ENCODE results near the gene CAPN9. TPM values are rescaled to one million over a fixed set of nuclear protein-coding genes. Genes with fewer than 3 reads are reported as not detected.

The CAPN9 gene
- total and polyA plus RNA-seq, 12 donors = 0.48 to 5.1 (median 1.1) TPM; not detected in 2

DNA sequence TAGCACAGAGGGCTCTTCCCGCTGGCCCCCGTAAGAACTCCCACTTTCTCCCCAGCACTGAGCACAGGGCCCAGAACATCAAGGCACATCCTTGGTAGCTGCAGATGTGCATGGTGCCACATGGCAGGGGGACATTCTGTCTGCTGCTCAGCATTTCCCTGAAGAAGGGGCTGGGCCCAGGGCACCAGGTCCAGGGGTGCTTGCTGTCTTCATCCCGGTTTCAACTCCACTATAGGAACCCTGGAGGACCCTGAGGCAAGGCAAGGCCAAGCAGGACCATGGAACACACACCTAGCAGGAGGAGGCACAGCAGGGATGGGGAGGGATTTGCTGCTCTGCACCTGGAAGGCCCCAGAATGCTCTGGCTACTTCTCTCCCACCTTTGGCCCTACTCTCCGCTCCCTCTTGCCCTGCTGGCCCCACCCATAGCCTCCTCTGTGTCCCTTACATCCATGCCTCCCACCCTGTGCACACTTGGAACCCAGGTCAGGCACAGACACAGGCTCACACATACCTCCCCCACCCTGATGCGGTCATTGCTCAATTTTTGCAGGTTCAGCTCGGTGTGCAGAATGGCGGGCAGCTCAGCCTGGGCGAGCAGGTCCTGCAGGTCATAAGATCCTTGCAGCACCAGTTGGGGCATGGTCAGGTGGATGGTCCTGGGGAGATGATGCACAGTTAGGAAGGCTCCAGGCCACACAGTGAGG, 43.4 kb upstream of the CAPN9 start:
- no peak overlapping the region for H3K4me3 ChIP-seq
- no peaks in the 10 kb centered on the region for H3K4me1 ChIP-seq (replicated peaks in 1 of 2)
- H3K9me3 ChIP-seq (replicated peaks in 1 of 3) = no peaks in the 10 kb centered on the region
- no peak overlapping the region for H3K27ac ChIP-seq
- intact Hi-C loops (cut with DNase I) = no loop called here
- DNase-seq = no peak
- no peaks in the 10 kb centered on the region for H3K27me3 ChIP-seq
- TF ChIP-seq, protein P1, sequence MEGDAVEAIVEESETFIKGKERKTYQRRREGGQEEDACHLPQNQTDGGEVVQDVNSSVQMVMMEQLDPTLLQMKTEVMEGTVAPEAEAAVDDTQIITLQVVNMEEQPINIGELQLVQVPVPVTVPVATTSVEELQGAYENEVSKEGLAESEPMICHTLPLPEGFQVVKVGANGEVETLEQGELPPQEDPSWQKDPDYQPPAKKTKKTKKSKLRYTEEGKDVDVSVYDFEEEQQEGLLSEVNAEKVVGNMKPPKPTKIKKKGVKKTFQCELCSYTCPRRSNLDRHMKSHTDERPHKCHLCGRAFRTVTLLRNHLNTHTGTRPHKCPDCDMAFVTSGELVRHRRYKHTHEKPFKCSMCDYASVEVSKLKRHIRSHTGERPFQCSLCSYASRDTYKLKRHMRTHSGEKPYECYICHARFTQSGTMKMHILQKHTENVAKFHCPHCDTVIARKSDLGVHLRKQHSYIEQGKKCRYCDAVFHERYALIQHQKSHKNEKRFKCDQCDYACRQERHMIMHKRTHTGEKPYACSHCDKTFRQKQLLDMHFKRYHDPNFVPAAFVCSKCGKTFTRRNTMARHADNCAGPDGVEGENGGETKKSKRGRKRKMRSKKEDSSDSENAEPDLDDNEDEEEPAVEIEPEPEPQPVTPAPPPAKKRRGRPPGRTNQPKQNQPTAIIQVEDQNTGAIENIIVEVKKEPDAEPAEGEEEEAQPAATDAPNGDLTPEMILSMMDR (IDR thresholded peaks at IDR 0.05) = no peak
- no peak for TF ChIP-seq POLR2A (IDR thresholded peaks at IDR 0.05)
- no peaks in the 10 kb centered on the region for H3K36me3 ChIP-seq (replicated peaks in 1 of 2)
- WGBS, 4 donors = 90 to 97% (median 94%) methylated on average over 1 to 8 of the region's 8 CpGs

DNA sequence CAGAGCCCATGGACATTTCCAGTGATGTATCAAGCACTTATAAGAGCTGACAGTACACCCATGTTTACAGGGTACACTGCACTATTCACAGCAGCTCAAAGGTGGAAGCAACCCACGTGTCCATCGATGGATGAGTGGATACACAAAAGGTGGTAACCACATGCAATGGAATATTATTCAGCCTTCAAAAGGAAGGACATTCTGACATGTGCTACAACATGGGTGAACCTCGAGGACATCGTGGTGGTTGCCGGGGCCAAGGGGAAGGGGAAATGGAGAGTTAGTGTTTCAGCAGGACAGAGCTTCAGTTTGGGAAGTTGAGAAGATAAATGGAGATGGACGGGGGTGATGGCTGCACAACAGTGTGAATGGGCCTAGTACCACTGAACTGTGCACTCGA, 42.4 kb upstream of the CAPN9 start:
- intact Hi-C loops (cut with DNase I) = no loop called here
- no peak for DNase-seq
- Histone ChIP-seq H3K27me3 (no peaks in the 10 kb centered on the region), H3K9me3 (replicated peaks in 1 of 3) (no peaks in the 10 kb centered on the region), H3K4me3 (no peak overlapping the region), H3K4me1 (replicated peaks in 1 of 2) (no peaks in the 10 kb centered on the region), H3K27ac (no peak overlapping the region), H3K36me3 (replicated peaks in 1 of 2) (no peaks in the 10 kb centered on the region)
- TF ChIP-seq, protein P1 (IDR thresholded peaks at IDR 0.05) = no peak
- no peak for TF ChIP-seq POLR2A (IDR thresholded peaks at IDR 0.05)
- WGBS, 4 donors = 90 to 91% (median 91%) methylated on average over 7 of the region's 7 CpGs

DNA sequence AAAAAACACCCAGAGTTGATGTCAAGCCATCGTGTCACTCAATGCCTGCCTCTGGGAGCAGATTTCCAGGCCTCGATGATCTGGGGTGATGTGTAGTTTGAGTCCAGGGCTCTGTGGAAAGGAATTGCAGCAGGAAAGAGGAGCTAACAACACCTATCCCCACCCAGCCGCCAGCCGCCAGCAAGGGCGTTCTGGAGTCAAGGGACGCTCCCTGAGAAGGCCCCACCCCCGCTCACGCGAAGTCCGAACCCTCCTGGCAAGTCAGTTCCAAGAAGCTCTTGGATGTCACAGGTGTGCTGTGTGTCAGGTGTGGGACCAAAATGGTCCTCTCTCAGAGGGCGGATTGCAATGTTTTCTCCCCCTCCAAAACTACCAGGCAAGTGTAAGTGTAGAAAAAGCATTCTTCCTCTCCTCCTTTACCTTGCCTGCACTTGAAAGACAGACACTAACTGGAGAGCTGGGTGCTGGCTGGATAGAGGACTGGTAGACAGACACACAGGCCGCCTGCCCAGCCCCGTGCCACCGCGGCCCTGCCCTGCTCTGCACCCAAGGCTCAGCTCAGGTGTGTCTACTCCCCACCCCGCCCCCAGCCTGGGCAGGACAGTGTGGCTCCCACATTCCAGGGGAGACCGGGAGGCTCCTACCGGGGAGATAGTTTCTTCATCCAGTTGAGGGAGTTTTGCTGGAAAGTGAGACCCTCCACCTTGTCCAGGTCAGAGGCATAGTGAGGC, 41.7 kb upstream of the CAPN9 start:
- H3K4me3 ChIP-seq = no peak overlapping the region
- no peak overlapping the region for H3K27ac ChIP-seq
- H3K36me3 ChIP-seq (replicated peaks in 1 of 2) = no peaks in the 10 kb centered on the region
- no peak for DNase-seq
- H3K4me1 ChIP-seq (replicated peaks in 1 of 2) = no peaks in the 10 kb centered on the region
- H3K27me3 ChIP-seq = no peaks in the 10 kb centered on the region
- no peaks in the 10 kb centered on the region for H3K9me3 ChIP-seq (replicated peaks in 1 of 3)
- no peak for TF ChIP-seq POLR2A (IDR thresholded peaks at IDR 0.05)
- TF ChIP-seq, protein P1 (IDR thresholded peaks at IDR 0.05) = no peak
- WGBS, 4 donors = 88 to 96% (median 93%) methylated on average over 11 to 18 of the region's 18 CpGs
- intact Hi-C loops (cut with DNase I) = no loop called here

DNA sequence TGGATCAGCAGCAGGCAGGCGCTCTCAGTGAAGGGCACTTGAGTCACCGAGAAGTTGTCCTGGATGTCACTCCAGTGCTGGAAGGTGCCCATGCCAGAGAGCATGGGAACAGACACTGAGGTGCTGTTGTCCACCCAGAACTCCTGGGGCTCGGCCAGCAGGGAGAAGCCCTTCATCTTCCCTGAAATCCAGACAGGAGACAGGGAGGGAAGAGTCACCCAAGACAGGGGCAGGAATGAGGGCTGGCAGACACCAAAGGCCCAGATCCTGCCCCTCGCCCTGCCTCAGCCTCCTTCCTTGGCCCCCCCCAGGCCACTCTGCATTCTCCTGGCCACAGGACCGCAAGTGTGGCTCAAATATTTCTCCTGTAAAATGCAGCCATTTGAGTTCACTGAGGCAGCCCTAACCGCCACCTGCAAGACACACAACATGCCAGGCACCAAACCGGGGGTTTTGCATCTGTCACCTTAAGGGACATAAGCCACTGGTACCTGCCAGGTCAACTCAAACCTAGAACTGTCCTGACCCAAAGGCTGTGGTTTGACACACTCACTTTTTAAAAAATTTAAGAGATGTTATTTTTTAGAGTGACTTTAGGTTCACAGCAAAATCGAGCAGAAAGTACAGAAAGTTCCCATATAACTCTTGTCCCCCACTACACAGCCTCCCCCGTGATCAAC, 41.0 kb upstream of the CAPN9 start:
- no peak for TF ChIP-seq POLR2A (IDR thresholded peaks at IDR 0.05)
- TF ChIP-seq, protein P1 (IDR thresholded peaks at IDR 0.05) = no peak
- 88 to 94% (median 91%) methylated on average over 6 to 9 of the region's 9 CpGs for WGBS, 4 donors
- Histone ChIP-seq H3K9me3 (replicated peaks in 1 of 3) (no peaks in the 10 kb centered on the region), H3K27me3 (no peaks in the 10 kb centered on the region), H3K4me1 (replicated peaks in 1 of 2) (no peaks in the 10 kb centered on the region), H3K4me3 (no peak overlapping the region), H3K36me3 (replicated peaks in 1 of 2) (no peaks in the 10 kb centered on the region), H3K27ac (no peak overlapping the region)
- no peak for DNase-seq
- intact Hi-C loops (cut with DNase I) = no loop called here

All from adrenal gland (tissue), 12 donors.